ENCODE data around the gene MED25.
A peak's percentile ranks its signal among the peaks of the same experiment; 100 is the strongest.

The MED25 gene

DNA sequence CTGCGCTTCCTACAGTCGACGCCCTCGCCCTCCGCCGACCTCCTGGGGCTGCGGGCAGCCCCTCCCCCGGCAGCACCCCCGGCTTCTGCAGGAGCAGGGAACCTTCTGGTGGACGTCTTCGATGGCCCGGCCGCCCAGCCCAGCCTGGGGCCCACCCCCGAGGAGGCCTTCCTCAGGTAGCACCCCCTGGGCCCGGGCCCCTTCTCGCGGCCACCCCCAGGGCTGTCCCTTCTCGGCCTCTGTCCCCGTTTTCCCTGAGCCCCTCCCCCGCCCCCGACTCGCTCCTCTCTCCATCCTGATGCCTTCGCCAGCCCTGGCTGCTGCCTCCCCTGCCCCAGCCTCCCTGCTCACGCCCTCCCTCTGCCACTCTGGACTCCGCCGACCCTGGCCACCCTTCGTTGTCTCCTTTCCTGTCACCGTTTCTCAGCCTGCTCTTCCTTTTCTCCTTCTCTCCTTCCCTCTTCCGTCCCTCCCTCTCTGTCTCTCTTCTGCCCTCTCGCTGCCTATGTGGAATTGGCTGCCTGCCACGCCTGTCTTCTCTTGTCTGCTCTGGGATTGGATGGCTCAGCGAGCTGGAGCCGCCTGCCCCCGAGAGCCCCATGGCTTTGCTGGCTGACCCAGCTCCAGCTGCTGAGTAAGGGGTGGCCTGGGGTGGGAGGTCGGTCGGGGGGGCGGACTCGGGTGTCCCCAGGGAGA, 16.0 kb upstream of the MED25 start:
- H3K4me3 ChIP-seq (ENCODE audit: low read length), result peak overlapping the region; percentile 10
- peak; percentile 66 for DNase-seq (ENCODE audit: low read depth)
- TF ChIP-seq CTCF (IDR thresholded peaks at IDR 0.05; ENCODE audit: insufficient read depth, low read depth, low read length, missing control alignments), result peak; percentile 37

- no peak for DNase-seq (ENCODE audit: low read depth)
- no peak overlapping the region for H3K4me3 ChIP-seq (ENCODE audit: low read length)
- no peak for TF ChIP-seq CTCF (IDR thresholded peaks at IDR 0.05; ENCODE audit: insufficient read depth, low read depth, low read length, missing control alignments)
Observed at GRCh38 chr19:49802836-49803528, 15.1 kb upstream of the MED25 start.

GRCh38 chr19:49803529-49803856, 14.6 kb upstream of the MED25 start:
- no peak overlapping the region for H3K4me3 ChIP-seq (ENCODE audit: low read length)
- DNase-seq (ENCODE audit: low read depth), result no peak
- no peak for TF ChIP-seq CTCF (IDR thresholded peaks at IDR 0.05; ENCODE audit: insufficient read depth, low read depth, low read length, missing control alignments)

DNA sequence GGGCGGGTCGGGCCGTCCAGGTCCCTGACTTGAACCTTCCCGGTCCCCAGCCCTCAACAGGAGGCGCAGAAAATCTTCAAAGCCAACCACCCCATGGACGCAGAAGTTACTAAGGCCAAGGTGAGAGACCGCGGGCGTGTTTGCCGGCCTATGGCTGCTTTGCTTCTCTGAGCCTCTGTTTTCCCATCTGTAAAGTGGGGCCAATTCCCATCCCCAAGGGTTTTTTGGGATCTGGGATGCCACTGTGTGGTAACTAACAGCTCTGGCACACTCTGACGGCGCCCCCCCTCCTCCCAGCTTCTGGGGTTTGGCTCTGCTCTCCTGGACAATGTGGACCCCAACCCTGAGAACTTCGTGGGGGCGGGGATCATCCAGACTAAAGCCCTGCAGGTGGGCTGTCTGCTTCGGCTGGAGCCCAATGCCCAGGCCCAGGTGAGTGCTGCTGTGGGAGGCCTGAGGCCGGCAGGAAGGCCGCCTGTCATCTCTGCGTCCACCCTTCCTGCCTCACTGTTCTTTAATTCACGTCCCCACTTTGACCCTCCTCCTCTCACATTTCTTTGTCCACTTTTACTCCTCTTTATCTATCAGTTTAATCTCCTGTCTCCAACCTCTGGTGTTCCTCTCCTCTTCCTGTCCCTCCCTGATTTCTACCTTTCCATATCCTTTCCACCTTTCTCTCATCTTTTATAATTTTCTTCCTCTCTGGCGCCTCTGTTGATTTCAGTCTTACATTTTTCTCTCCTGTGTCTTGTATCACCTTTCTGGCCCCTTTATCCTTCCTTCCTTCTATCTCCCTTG, 12.1 kb upstream of the MED25 start:
- TF ChIP-seq CTCF (IDR thresholded peaks at IDR 0.05; ENCODE audit: insufficient read depth, low read depth, low read length, missing control alignments), result no peak
- H3K4me3 ChIP-seq (ENCODE audit: low read length), result no peak overlapping the region
- DNase-seq (ENCODE audit: low read depth), result no peak

- no peak for DNase-seq (ENCODE audit: low read depth)
- no peak for TF ChIP-seq CTCF (IDR thresholded peaks at IDR 0.05; ENCODE audit: insufficient read depth, low read depth, low read length, missing control alignments)
- no peak overlapping the region for H3K4me3 ChIP-seq (ENCODE audit: low read length)
Observed at GRCh38 chr19:49806620-49806959, 11.5 kb upstream of the MED25 start.

- no peak for DNase-seq (ENCODE audit: low read depth)
- TF ChIP-seq CTCF (IDR thresholded peaks at IDR 0.05; ENCODE audit: insufficient read depth, low read depth, low read length, missing control alignments), result no peak
- H3K4me3 ChIP-seq (ENCODE audit: low read length), result no peak overlapping the region
Observed at GRCh38 chr19:49807058-49807903, 10.8 kb upstream of the MED25 start.

All from epithelial cell of esophagus (primary cell).